Upper lobe of left lung (tissue), 6 donors: ENCODE results near the gene PABPC4L. TPM values are rescaled to one million over a fixed set of nuclear protein-coding genes. Genes with fewer than 3 reads are reported as not detected.

Experiments
- ATAC-seq, 2 donors: fragments of 200-7000 bp; cut with Tn5 transposase; one replicate each; pipeline ENCODE4 v1.9.1; 2022; ENCODE audit warnings: mild to moderate bottlenecking in 2 of 2, moderate library complexity in 2 of 2; ENCODE audit not compliant: low FRiP score in 2 of 2
- DNase-seq, 2 donors: peaks; one replicate each; pipeline ENCODE4 v3.0.0-alpha.2; 2019 to 2020
- H3K27ac ChIP-seq, 4 donors: fragments of 200-600 bp; sonication (generic); one replicate each; pipeline ENCODE4 v1.5.1; 2016 to 2019
- H3K27me3 ChIP-seq, 4 donors: fragments of 200-600 bp; sonication (generic); one replicate each; pipeline ENCODE4 v1.5.1; 2017 to 2019
- H3K36me3 ChIP-seq, 4 donors: fragments of 200-600 bp; sonication (generic); one replicate each; pipeline ENCODE4 v1.5.1; 2016 to 2019
- H3K4me1 ChIP-seq, 4 donors: fragments of 200-600 bp; sonication (generic); one replicate each; pipeline ENCODE4 v1.5.1; 2018 to 2019
- H3K4me3 ChIP-seq, 4 donors: fragments of 200-600 bp; sonication (generic); one replicate each; pipeline ENCODE4 v1.5.1; 2017 to 2019; ENCODE audit warnings: mild to moderate bottlenecking in 2 of 4, moderate library complexity in 1 of 4
- H3K9me3 ChIP-seq, 4 donors: fragments of 200-600 bp; sonication (generic); one replicate each; pipeline ENCODE4 v1.5.1; 2018 to 2019
- EP300 ChIP-seq, 4 donors: sonication (generic); formaldehyde crosslinking; IDR thresholded peaks; one replicate each; pipeline ENCODE4 v1.5.1; 2017; ENCODE audit warnings: antibody characterized with exemption in 4 of 4, control low read depth in 2 of 4
- POLR2A ChIP-seq, 4 donors: fragments of 450-650 bp; IDR thresholded peaks; one replicate each; pipeline ENCODE4 v1.5.1; 2016 to 2017; ENCODE audit warnings: antibody characterized with exemption in 4 of 4, mild to moderate bottlenecking in 2 of 4
- POLR2AphosphoS5 ChIP-seq, 2 donors: sonication (generic); formaldehyde crosslinking; IDR thresholded peaks; one replicate each; pipeline ENCODE4 v1.5.1; 2017; ENCODE audit warnings: antibody characterized with exemption in 2 of 2
- whole genome bisulfite sequencing, 2 donors: methylation state at CpG; one replicate each; pipeline ENCODE4 v1.1.5; 2017 to 2018; 5-methylcytosine and 5-hydroxymethylcytosine counted together
- total RNA-seq, 6 donors: library from RNA; depleted of rRNA in 4 of 6; stranded (reverse); fragments of >200 nt in 4 of 6; gene quantifications; one replicate each; pipeline versions ENCODE4 v1.1.0 to v1.2.1, GENCODE V29; 2016 to 2021
- TF ChIP-seq, protein P1 (sequence below), 6 experiments: fragments of 450-650 bp in 4 of 6; fragments of 200-600 bp in 2 of 6; sonication (generic) in 2 of 6; IDR thresholded peaks; one replicate each; pipeline ENCODE4 v1.5.1; 2016 to 2019; ENCODE audit warnings: antibody characterized with exemption in 6 of 6
- donor health status: DM: no; HTN: no; CAD: no; lungs with moderate emphysema.
- donor health status: DM: no; HTN: yes; CAD: no; lungs with severe emphysema.

Gene PABPC4L
- total RNA-seq, 6 donors from 2014 or later: 0.31 to 1.0 (median 0.47) TPM

DNA sequence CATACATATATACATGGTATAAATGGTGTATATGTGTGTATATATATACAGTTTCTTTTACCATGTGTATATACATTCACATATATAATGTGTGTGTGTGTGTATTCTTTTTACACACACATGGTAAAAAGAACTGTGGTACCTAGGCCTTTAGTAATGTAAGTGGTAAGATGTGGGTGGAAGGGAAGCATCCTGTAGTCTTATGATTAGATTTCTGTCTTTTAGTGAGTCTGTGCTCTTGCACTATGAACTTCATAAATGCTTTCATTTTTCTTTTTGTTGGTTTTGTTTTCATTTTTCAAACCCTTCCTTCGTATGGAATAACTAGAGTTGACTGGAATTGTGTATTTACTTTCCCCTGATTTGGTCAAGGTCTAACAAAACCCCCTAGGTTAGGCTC, 12.1 kb downstream of the PABPC4L start:
- 30 to 60% methylated on average over 1 of the region's 1 CpG for whole genome bisulfite sequencing, 2 donors
- DNase-seq (no peak), ATAC-seq (no peak)
- Histone ChIP-seq H3K27me3 (no peaks in the 10 kb centered on the region), H3K9me3 (no peaks in the 10 kb centered on the region), H3K4me1 (no peaks in the 10 kb centered on the region), H3K36me3 (no peaks in the 10 kb centered on the region), H3K4me3 (no peak overlapping the region), H3K27ac (no peak overlapping the region)
- no peak for TF ChIP-seq EP300 (IDR thresholded peaks at IDR 0.05)
- TF ChIP-seq POLR2AphosphoS5 (IDR thresholded peaks at IDR 0.05): no peak

DNA sequence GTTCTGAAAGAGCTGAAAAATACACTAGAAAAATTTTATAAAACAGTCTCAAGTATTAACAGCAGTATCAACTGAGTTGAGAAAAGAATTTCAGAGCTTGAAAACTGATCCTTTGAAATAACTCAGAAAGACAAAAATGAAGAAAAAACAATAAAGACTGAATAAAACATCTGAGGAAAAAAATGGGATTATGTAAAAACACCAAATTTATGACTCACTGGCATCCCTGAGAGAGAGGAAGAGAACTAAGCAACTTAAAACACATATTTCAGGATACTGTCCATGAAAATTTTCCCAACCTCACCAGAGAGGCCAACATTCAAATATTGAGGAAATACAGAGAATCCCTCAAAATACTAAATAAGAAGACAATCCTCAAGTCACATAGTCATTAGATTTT, 22.9 kb downstream of the PABPC4L start:
- no peak for ATAC-seq
- no peaks in the 10 kb centered on the region for H3K27me3 ChIP-seq
- TF ChIP-seq POLR2A (IDR thresholded peaks at IDR 0.05) (no peak), POLR2AphosphoS5 (IDR thresholded peaks at IDR 0.05) (no peak), EP300 (IDR thresholded peaks at IDR 0.05) (no peak)
- TF ChIP-seq, protein P1, sequence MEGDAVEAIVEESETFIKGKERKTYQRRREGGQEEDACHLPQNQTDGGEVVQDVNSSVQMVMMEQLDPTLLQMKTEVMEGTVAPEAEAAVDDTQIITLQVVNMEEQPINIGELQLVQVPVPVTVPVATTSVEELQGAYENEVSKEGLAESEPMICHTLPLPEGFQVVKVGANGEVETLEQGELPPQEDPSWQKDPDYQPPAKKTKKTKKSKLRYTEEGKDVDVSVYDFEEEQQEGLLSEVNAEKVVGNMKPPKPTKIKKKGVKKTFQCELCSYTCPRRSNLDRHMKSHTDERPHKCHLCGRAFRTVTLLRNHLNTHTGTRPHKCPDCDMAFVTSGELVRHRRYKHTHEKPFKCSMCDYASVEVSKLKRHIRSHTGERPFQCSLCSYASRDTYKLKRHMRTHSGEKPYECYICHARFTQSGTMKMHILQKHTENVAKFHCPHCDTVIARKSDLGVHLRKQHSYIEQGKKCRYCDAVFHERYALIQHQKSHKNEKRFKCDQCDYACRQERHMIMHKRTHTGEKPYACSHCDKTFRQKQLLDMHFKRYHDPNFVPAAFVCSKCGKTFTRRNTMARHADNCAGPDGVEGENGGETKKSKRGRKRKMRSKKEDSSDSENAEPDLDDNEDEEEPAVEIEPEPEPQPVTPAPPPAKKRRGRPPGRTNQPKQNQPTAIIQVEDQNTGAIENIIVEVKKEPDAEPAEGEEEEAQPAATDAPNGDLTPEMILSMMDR (IDR thresholded peaks at IDR 0.05): no peak
- no peak overlapping the region for H3K27ac ChIP-seq
- H3K4me3 ChIP-seq: no peak overlapping the region
- H3K9me3 ChIP-seq: no peaks in the 10 kb centered on the region
- no peaks in the 10 kb centered on the region for H3K36me3 ChIP-seq
- no peaks in the 10 kb centered on the region for H3K4me1 ChIP-seq
- DNase-seq: no peak

DNA sequence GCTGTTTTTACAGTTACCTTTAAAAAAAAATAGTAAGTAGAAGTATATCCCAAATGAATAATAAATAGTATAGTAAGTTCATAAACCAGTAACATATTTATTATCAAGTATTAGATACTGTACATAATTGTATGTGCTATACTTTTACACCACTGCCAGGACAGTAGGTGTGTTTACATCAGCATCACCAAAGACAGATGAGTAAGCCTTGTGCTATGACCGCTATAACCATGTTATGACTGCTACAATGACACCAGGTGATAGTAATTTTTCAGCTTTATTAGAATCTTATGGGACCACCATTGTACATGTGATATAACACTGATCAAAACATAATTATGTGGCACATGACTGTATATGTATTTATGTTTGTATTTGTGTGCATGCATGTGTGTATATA, 27.3 kb downstream of the PABPC4L start:
- 89 to 96% methylated on average over 1 of the region's 1 CpG for WGBS, 2 donors
- Histone ChIP-seq H3K4me3 (no peak overlapping the region), H3K27me3 (no peaks in the 10 kb centered on the region), H3K4me1 (no peaks in the 10 kb centered on the region), H3K27ac (no peak overlapping the region), H3K36me3 (no peaks in the 10 kb centered on the region), H3K9me3 (peaks cover 0 to 5% (median 4%) of the 10 kb centered on the region in 4 donors)
- TF ChIP-seq EP300 (IDR thresholded peaks at IDR 0.05) (no peak), POLR2A (IDR thresholded peaks at IDR 0.05) (no peak), POLR2AphosphoS5 (IDR thresholded peaks at IDR 0.05) (no peak)
- TF ChIP-seq, protein P1 (IDR thresholded peaks at IDR 0.05): no peak
- DNase-seq (no peak), ATAC-seq (no peak)

DNA sequence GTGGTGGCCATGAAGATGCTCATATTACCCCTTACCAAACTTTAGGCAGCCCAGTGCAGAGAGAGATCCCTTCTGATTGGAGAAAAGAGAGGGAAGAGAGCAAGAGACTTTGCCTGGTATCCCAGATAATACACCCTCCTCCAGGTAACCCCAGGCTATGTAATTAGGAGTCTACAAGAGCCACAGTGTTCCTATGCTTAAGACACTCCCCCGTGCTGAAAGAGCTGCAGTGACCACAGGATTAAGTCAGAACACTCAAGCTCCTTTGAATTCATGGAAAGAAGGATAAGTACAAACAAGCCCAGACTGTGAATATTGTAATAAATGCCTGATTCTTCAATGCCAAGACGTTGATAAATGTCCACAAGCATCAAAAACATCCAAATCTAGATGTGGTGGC, 41.4 kb downstream of the PABPC4L start:
- WGBS, 2 donors: 81 to 84% methylated on average over 1 to 2 of the region's 2 CpGs
- ATAC-seq: no peak

DNA sequence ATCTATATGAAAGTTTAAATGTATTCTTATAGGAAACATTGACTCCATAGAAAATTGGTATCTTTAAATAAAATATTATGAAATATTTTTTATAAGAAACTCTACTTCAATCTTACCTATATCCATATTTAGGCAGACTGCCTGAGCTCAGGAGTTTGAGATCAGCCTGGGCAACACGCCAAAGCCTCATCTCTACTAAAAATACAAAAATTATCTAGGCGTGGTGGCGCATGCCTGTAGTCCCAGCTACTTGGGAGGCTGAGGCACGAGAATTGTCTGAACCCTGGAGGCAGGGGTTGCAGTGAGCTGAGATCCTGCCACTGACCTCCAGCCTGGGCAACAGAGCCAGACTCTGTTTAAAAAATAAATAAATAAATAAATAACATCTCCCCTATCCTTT, 47.5 kb downstream of the PABPC4L start:
- DNase-seq (no peak), ATAC-seq (no peak)
- H3K27me3 ChIP-seq: no peaks in the 10 kb centered on the region
- no peak overlapping the region for H3K27ac ChIP-seq
- no peaks in the 10 kb centered on the region for H3K9me3 ChIP-seq
- no peaks in the 10 kb centered on the region for H3K36me3 ChIP-seq
- 84 to 92% methylated on average over 4 of the region's 4 CpGs for WGBS, 2 donors
- no peak overlapping the region for H3K4me3 ChIP-seq
- TF ChIP-seq, protein P1 (IDR thresholded peaks at IDR 0.05): no peak
- TF ChIP-seq POLR2AphosphoS5 (IDR thresholded peaks at IDR 0.05) (no peak), EP300 (IDR thresholded peaks at IDR 0.05) (no peak), POLR2A (IDR thresholded peaks at IDR 0.05) (no peak)
- H3K4me1 ChIP-seq: no peaks in the 10 kb centered on the region

More for the DNA sequence above, 41.4 kb downstream of the PABPC4L start:
- no peak for DNase-seq
- no peaks in the 10 kb centered on the region for H3K4me1 ChIP-seq
- TF ChIP-seq POLR2A (IDR thresholded peaks at IDR 0.05): no peak
- no peak for TF ChIP-seq EP300 (IDR thresholded peaks at IDR 0.05)
- TF ChIP-seq, protein P1 (IDR thresholded peaks at IDR 0.05): no peak
- no peaks in the 10 kb centered on the region for H3K9me3 ChIP-seq
- H3K36me3 ChIP-seq: no peaks in the 10 kb centered on the region
- no peak overlapping the region for H3K4me3 ChIP-seq
- H3K27ac ChIP-seq: no peak overlapping the region
- H3K27me3 ChIP-seq: no peaks in the 10 kb centered on the region
